K562 (cell line): ENCODE data around the gene ARV1. TPM values are rescaled to one million over a fixed set of nuclear protein-coding genes. Genes with fewer than 3 reads are reported as not detected.

Experiments
- ELF4 ChIP-seq: fragments of 450-650 bp; formaldehyde crosslinking; IDR thresholded peaks from 2 replicates; pipeline ENCODE4 v1.4.0; 2022; ENCODE audit warnings: missing genetic modification characterization
- HSF4 ChIP-seq: fragments of 250-450 bp; sonication (Bioruptor Pico); IDR thresholded peaks from 2 replicates; pipeline ENCODE4 v2.1.2; 2022; ENCODE audit warnings: mild to moderate bottlenecking, moderate library complexity, borderline replicate concordance
- MAFG ChIP-seq: fragments of 450-650 bp; conservative IDR thresholded peaks from 2 replicates; pipeline ENCODE4 v1.6.1; 2016; ENCODE audit warnings: missing genetic modification characterization, missing compliant biosample characterization
- MAFK ChIP-seq: IDR thresholded peaks from 2 replicates; pipeline ENCODE4 v1.6.1; 2011; ENCODE audit warnings: low read length, improper control_type of control experiment
- MAZ ChIP-seq, 2 experiments: fragments of 450-650 bp in 1 of 2; sonication (generic) in 1 of 2; formaldehyde crosslinking; IDR thresholded peaks in 1 of 2; conservative IDR thresholded peaks in 1 of 2; 2 replicates each; pipeline versions ENCODE4 v1.4.0 to v1.5.0; 2020; ENCODE audit warnings: mild to moderate bottlenecking in 1 of 2, missing genetic modification reagents in 1 of 2
- MECOM ChIP-seq: fragments of 250-450 bp; sonication (Bioruptor Pico); IDR thresholded peaks from 2 replicates; pipeline ENCODE4 v1.8.0; 2022; ENCODE audit warnings: inconsistent platforms
- SPI1 ChIP-seq: IDR thresholded peaks from 2 replicates; pipeline ENCODE4 v1.6.1; 2011; ENCODE audit warnings: low read depth, low read length, control low read depth, borderline replicate concordance
- ZNF143 ChIP-seq: sonication (generic); formaldehyde crosslinking; IDR thresholded peaks from 2 replicates; pipeline ENCODE4 v1.9.0; 2022; ENCODE audit warnings: mild to moderate bottlenecking, missing genetic modification reagents
- ZNF347 ChIP-seq: fragments of 450-650 bp; formaldehyde crosslinking; IDR thresholded peaks from 2 replicates; pipeline ENCODE4 v1.4.0; 2020; ENCODE audit warnings: low read depth, mild to moderate bottlenecking, moderate library complexity
- ZNF57 ChIP-seq: fragments of 450-650 bp; formaldehyde crosslinking; IDR thresholded peaks from 2 replicates; pipeline ENCODE4 v1.4.0; 2020; ENCODE audit warnings: mild to moderate bottlenecking, moderate library complexity
- polyA plus RNA-seq, 8 experiments: library from polyadenylated mRNA; depleted of rRNA in 4 of 8; stranded (reverse) in 5 of 8; unstranded in 3 of 8; fragments of >200 nt; fragmentation: Nextera tagmentation in 2 of 8; fragmentation: Illumina TruSeq in 1 of 8; extraction: Ambion mirVana in 2 of 8; extraction: Trizol in 1 of 8; gene quantifications; 2 replicates each; pipeline versions ENCODE4 v1.2.1 to v1.2.3, GENCODE V29; 2011 to 2014; ENCODE audit warnings: inconsistent platforms in 1 of 8, missing spikeins in 1 of 8
- total RNA-seq, 7 experiments: library from RNA; depleted of rRNA in 6 of 7; stranded (reverse); fragments of >200 nt in 6 of 7; fragmentation: Illumina TruSeq in 2 of 7; extraction: Trizol in 2 of 7; gene quantifications; 2 replicates each; pipeline versions ENCODE4 v1.2.1 to v1.2.3, GENCODE V29; 2011 to 2021; ENCODE audit warnings: low replicate concordance in 1 of 7
- TF ChIP-seq, protein P1 (sequence below), 3 experiments: fragments of 200-800 bp in 1 of 3; sonication (Bioruptor generic) in 1 of 3; sonication (generic) in 1 of 3; formaldehyde crosslinking in 1 of 3; IDR thresholded peaks; 2 replicates each; pipeline versions ENCODE4 v1.6.1 to v1.8.0; 2016 to 2022; ENCODE audit warnings: mild to moderate bottlenecking in 2 of 3, missing compliant biosample characterization in 2 of 3, missing genetic modification characterization in 2 of 3, missing genetic modification reagents in 1 of 3
- TF ChIP-seq, protein P2 (sequence below): fragments of 450-650 bp; IDR thresholded peaks from 2 replicates; pipeline ENCODE4 v1.6.1; 2018; ENCODE audit not compliant: partially characterized antibody
- TF ChIP-seq, protein P3 (sequence below): fragments of 250-450 bp; sonication (Bioruptor Pico); IDR thresholded peaks from 2 replicates; pipeline ENCODE4 v1.8.0; 2021; ENCODE audit warnings: moderate library complexity, mild to moderate bottlenecking, inconsistent platforms
- TF ChIP-seq, protein P4 (sequence below): fragments of 450-650 bp; formaldehyde crosslinking; IDR thresholded peaks from 2 replicates; pipeline ENCODE4 v1.4.0; 2022; ENCODE audit warnings: mild to moderate bottlenecking, moderate library complexity

The ARV1 gene
- total and polyA plus RNA-seq, 9 of the 15 experiments (the other 6 are each of a cell fraction or from before 2014, with no cell fraction given), result 54.8 to 139 (median 74.0) TPM

DNA sequence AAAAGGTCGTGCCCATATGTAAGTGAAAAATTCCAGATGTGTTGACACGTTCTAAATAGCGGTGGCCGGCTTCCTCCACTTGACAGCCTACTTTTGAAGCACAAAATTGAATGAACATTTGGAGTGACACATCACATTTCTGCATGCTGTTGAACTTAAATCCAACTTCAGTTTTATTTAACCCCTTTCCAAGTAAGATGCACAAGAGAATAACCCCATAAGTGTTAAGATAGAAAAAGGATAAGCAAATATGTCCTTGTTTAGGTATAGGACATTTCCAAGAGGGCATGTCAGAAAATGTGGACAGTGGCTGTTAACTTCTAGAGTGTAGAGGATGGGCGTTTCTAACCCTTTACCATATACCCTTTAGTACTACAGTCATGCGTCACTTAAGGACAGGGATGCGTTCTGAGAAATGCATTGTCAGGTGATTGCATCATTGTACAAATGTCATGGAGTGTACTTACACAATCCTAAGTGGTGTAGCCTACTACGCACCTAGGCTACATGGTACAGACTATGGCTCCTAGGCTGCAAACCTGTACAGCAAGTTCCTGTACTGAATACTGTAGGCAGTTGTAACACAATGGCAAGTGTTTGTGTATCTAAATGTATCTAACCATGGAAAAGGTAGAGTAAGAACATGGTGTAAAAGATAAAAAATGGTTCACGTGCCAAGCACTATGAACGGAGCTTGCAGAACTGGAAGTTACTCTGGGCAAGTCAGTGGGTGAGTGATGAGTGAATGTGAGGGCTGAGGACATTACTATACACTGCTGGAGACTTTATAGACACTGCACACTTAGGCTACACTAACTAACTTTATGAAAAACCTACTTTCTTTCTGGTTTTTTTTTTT is 70.5 kb downstream of the ARV1 start (continued):
- peak; percentile 43 to 76; a peak in 3 of 4 replicates for TF ChIP-seq MAZ (CRISPR knock-in tag; conservative IDR thresholded peaks at IDR 0.05 in 1 of 2, IDR thresholded peaks at IDR 0.05 in 1 of 2)
- 0 out of 2 replicates have a peak, but pooled peaks have one; percentile 24 for TF ChIP-seq ZNF143
- TF ChIP-seq MAFK, result peak; percentile 80
- TF ChIP-seq, protein P1, sequence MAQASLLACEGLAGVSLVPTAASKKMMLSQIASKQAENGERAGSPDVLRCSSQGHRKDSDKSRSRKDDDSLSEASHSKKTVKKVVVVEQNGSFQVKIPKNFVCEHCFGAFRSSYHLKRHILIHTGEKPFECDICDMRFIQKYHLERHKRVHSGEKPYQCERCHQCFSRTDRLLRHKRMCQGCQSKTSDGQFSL (CRISPR knock-in tag; IDR thresholded peaks at IDR 0.05), result no peak
- TF ChIP-seq, protein P1 (tag; IDR thresholded peaks at IDR 0.05), result peak in 1 of 2 experiments; percentile 89; a peak in 2 of 4 replicates
- 0 out of 2 replicates have a peak, but pooled peaks have one; percentile 42 for TF ChIP-seq ZNF57 (CRISPR knock-in tag)
- peak; percentile 94 for TF ChIP-seq MECOM (CRISPR knock-in tag)
- no peak for TF ChIP-seq SPI1
- TF ChIP-seq, protein P2, sequence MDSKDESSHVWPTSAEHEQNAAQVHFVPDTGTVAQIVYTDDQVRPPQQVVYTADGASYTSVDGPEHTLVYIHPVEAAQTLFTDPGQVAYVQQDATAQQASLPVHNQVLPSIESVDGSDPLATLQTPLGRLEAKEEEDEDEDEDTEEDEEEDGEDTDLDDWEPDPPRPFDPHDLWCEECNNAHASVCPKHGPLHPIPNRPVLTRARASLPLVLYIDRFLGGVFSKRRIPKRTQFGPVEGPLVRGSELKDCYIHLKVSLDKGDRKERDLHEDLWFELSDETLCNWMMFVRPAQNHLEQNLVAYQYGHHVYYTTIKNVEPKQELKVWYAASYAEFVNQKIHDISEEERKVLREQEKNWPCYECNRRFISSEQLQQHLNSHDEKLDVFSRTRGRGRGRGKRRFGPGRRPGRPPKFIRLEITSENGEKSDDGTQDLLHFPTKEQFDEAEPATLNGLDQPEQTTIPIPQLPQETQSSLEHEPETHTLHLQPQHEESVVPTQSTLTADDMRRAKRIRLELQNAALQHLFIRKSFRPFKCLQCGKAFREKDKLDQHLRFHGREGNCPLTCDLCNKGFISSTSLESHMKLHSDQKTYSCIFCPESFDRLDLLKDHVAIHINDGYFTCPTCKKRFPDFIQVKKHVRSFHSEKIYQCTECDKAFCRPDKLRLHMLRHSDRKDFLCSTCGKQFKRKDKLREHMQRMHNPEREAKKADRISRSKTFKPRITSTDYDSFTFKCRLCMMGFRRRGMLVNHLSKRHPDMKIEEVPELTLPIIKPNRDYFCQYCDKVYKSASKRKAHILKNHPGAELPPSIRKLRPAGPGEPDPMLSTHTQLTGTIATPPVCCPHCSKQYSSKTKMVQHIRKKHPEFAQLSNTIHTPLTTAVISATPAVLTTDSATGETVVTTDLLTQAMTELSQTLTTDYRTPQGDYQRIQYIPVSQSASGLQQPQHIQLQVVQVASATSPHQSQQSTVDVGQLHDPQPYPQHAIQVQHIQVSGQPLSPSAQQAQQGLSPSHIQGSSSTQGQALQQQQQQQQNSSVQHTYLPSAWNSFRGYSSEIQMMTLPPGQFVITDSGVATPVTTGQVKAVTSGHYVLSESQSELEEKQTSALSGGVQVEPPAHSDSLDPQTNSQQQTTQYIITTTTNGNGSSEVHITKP, result peak; percentile 87
- TF ChIP-seq ZNF347 (CRISPR knock-in tag), result no peak
- TF ChIP-seq MAFG (tag), result peak; percentile 94
- peak; percentile 65; the same call in 1 of the 2 replicates for TF ChIP-seq ELF4 (CRISPR knock-in tag)
- TF ChIP-seq HSF4 (CRISPR knock-in tag), result peak; percentile 66; the same call in 1 of the 2 replicates
- TF ChIP-seq, protein P3, sequence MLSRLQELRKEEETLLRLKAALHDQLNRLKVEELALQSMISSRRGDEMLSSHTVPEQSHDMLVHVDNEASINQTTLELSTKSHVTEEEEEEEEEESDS, result no peak
- TF ChIP-seq, protein P4, sequence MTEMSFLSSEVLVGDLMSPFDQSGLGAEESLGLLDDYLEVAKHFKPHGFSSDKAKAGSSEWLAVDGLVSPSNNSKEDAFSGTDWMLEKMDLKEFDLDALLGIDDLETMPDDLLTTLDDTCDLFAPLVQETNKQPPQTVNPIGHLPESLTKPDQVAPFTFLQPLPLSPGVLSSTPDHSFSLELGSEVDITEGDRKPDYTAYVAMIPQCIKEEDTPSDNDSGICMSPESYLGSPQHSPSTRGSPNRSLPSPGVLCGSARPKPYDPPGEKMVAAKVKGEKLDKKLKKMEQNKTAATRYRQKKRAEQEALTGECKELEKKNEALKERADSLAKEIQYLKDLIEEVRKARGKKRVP, result peak; percentile 98
